Activated T-helper 1 cell treated with anti-CD3 and anti-CD28 coated beads, Interleukin-12 subunit alpha, Interleukin-12 subunit beta, Interleukin-2, Interleukin-4 antibody, amounts not matched to agents 30 ng/mL and 10 ng/mL and 1 ng/mL, durations not matched to agents 14 hours and 24 hours and 36 hours (primary cell): ENCODE results near the gene RIIAD1. TPM values are rescaled to one million over a fixed set of nuclear protein-coding genes. Genes with fewer than 3 reads are reported as not detected.
"Not testable (repeated sequence)": the region's sequence is repeated elsewhere in the genome, so short reads cannot be mapped to it uniquely, and the experiment has no call there.

Source experiments
- DNase-seq: peaks from one replicate; pipeline ENCODE4 v3.0.0; 2021; ENCODE audit warnings: low spot score
- H3K27ac Mint-ChIP-seq: one replicate; pipeline ENCODE4 v1.8.0; 2021; ENCODE audit warnings: mild to moderate bottlenecking, mixed read lengths
- H3K27me3 Mint-ChIP-seq: one replicate; pipeline ENCODE4 v1.8.0; 2022; ENCODE audit warnings: mild to moderate bottlenecking, moderate library complexity, mixed read lengths; ENCODE audit not compliant: insufficient read depth
- H3K36me3 Mint-ChIP-seq: one replicate; pipeline ENCODE4 v1.8.0; 2021; ENCODE audit warnings: low read depth, mixed read lengths
- H3K4me1 Mint-ChIP-seq: one replicate; pipeline ENCODE4 v1.8.0; 2021; ENCODE audit warnings: low read depth, mixed read lengths
- H3K4me3 Mint-ChIP-seq: one replicate; pipeline ENCODE4 v1.8.0; 2021; ENCODE audit warnings: mild to moderate bottlenecking, moderate library complexity, mixed read lengths
- H3K9me3 Mint-ChIP-seq: one replicate; pipeline ENCODE4 v1.8.0; 2021; ENCODE audit warnings: mixed read lengths
- intact Hi-C: fragments of 100-400 bp; cut with micrococcal nuclease; formaldehyde crosslinking; loops from one replicate; pipeline ENCODE4 v1.15.1; 2024
- total RNA-seq: library from RNA; stranded (reverse); gene quantifications from 2 replicates; pipeline ENCODE4 v1.2.3, GENCODE V29; 2022

The RIIAD1 gene
- total RNA-seq, 1 donor from 2014 or later = not detected

- intact Hi-C loops = loop anchor here (1.0 kb wide), 4 partner anchors 26 to 153 kb away; partner anchors contain the start of genes RIIAD1 and TDRKH
- Mint-ChIP-seq H3K4me3 (peak overlapping the region; percentile 89), H3K9me3 (no peaks in the 10 kb centered on the region), H3K27ac (peak overlapping the region; percentile 96), H3K36me3 (peaks cover 34% of the 10 kb centered on the region), H3K4me1 (peaks cover 39% of the 10 kb centered on the region), H3K27me3 (no peaks in the 10 kb centered on the region)
- no peak for DNase-seq
These were observed 42.7 kb downstream of the RIIAD1 start for GRCh38 chr1:151763990-151764389.

GRCh38 chr1:151768351-151769066 lies 47.2 kb downstream of the RIIAD1 start:
- peaks cover 27% of the 10 kb centered on the region for H3K4me1 Mint-ChIP-seq
- H3K4me3 Mint-ChIP-seq, H3K9me3 Mint-ChIP-seq, intact Hi-C loops, H3K27ac Mint-ChIP-seq, DNase-seq, H3K27me3 Mint-ChIP-seq, H3K36me3 Mint-ChIP-seq: not testable (repeated sequence)

GRCh38 chr1:151769270-151769669 lies 47.9 kb downstream of the RIIAD1 start:
- DNase-seq, H3K36me3 Mint-ChIP-seq, intact Hi-C loops, H3K27me3 Mint-ChIP-seq, H3K4me3 Mint-ChIP-seq, H3K9me3 Mint-ChIP-seq, H3K27ac Mint-ChIP-seq: not testable (repeated sequence)
- peaks cover 20% of the 10 kb centered on the region for H3K4me1 Mint-ChIP-seq

GRCh38 chr1:151773702-151774101 lies 52.4 kb downstream of the RIIAD1 start:
- no peak overlapping the region for H3K4me3 Mint-ChIP-seq
- no peak for DNase-seq
- no peaks in the 10 kb centered on the region for H3K9me3 Mint-ChIP-seq
- H3K4me1 Mint-ChIP-seq = no peaks in the 10 kb centered on the region
- H3K36me3 Mint-ChIP-seq = peaks cover 19% of the 10 kb centered on the region
- intact Hi-C loops = no loop called here
- no peaks in the 10 kb centered on the region for H3K27me3 Mint-ChIP-seq
- no peak overlapping the region for H3K27ac Mint-ChIP-seq

- Mint-ChIP-seq H3K4me3 (no peak overlapping the region), H3K4me1 (no peaks in the 10 kb centered on the region), H3K9me3 (no peaks in the 10 kb centered on the region), H3K27me3 (no peaks in the 10 kb centered on the region), H3K36me3 (peaks cover 25% of the 10 kb centered on the region), H3K27ac (no peak overlapping the region)
- intact Hi-C loops = no loop called here
- no peak for DNase-seq
These were observed 53.1 kb downstream of the RIIAD1 start for GRCh38 chr1:151774256-151774922.

- no peaks in the 10 kb centered on the region for H3K4me1 Mint-ChIP-seq
- H3K4me3 Mint-ChIP-seq = no peak overlapping the region
- no peaks in the 10 kb centered on the region for H3K9me3 Mint-ChIP-seq
- H3K36me3 Mint-ChIP-seq = peaks cover 26% of the 10 kb centered on the region
- no peak overlapping the region for H3K27ac Mint-ChIP-seq
- no peak for DNase-seq
- H3K27me3 Mint-ChIP-seq = no peaks in the 10 kb centered on the region
- intact Hi-C loops = no loop called here
These were observed 54.8 kb downstream of the RIIAD1 start for GRCh38 chr1:151775894-151776664.

- H3K9me3 Mint-ChIP-seq = no peaks in the 10 kb centered on the region
These were observed 55.3 kb downstream of the RIIAD1 start for GRCh38 chr1:151776665-151777062.

GRCh38 chr1:151777317-151777716 lies 56.0 kb downstream of the RIIAD1 start:
- H3K27ac Mint-ChIP-seq = no peak overlapping the region
- H3K4me1 Mint-ChIP-seq = no peaks in the 10 kb centered on the region
- intact Hi-C loops = no loop called here
- DNase-seq = no peak
- H3K4me3 Mint-ChIP-seq = no peak overlapping the region
- no peaks in the 10 kb centered on the region for H3K9me3 Mint-ChIP-seq
- H3K27me3 Mint-ChIP-seq = no peaks in the 10 kb centered on the region
- H3K36me3 Mint-ChIP-seq = peaks cover 30% of the 10 kb centered on the region

More at GRCh38 chr1:151776665-151777062, 55.3 kb downstream of the RIIAD1 start:
- no peak overlapping the region for H3K4me3 Mint-ChIP-seq
- no peak overlapping the region for H3K27ac Mint-ChIP-seq
- no peaks in the 10 kb centered on the region for H3K4me1 Mint-ChIP-seq
- no peak for DNase-seq
- intact Hi-C loops = no loop called here
- no peaks in the 10 kb centered on the region for H3K27me3 Mint-ChIP-seq
- H3K36me3 Mint-ChIP-seq = peaks cover 30% of the 10 kb centered on the region

Other genes starting within 250 kb of the RIIAD1 start
- 0.17 and 0.91 TPM in 2 replicates for gene CGN, start 210.1 kb upstream of the RIIAD1 start, total RNA-seq
- gene TUFT1, start 181.2 kb upstream of the RIIAD1 start, total RNA-seq = 1.9 and 2.3 TPM in 2 replicates
- 31.1 and 31.9 TPM in 2 replicates for gene SNX27, start 109.5 kb upstream of the RIIAD1 start, total RNA-seq
- gene CELF3, start 4.7 kb upstream of the RIIAD1 start, total RNA-seq = not detected in 2 replicates
- 136 and 141 TPM in 2 replicates for gene MRPL9, start 42.0 kb downstream of the RIIAD1 start, total RNA-seq
- 14.6 and 16.4 TPM in 2 replicates for gene TDRKH, start 69.0 kb downstream of the RIIAD1 start, total RNA-seq
- gene LINGO4, start 83.9 kb downstream of the RIIAD1 start, total RNA-seq = 0.07 and 0.10 TPM in 2 replicates
- gene RORC, start 110.3 kb downstream of the RIIAD1 start, total RNA-seq = 2.6 and 2.7 TPM in 2 replicates
- 1.0 and 1.2 TPM in 2 replicates for gene C2CD4D, start 118.3 kb downstream of the RIIAD1 start, total RNA-seq
- gene THEM5, start 132.2 kb downstream of the RIIAD1 start, total RNA-seq = not detected in 2 replicates
- 24.7 and 27.5 TPM in 2 replicates for gene THEM4, start 188.0 kb downstream of the RIIAD1 start, total RNA-seq